Measurements from ENCODE around the gene CHIA. TPM values are rescaled to one million over a fixed set of nuclear protein-coding genes. Genes with fewer than 3 reads are reported as not detected.

The CHIA gene
- total RNA-seq, 1 donor from 2014 or later, result not detected

DNA sequence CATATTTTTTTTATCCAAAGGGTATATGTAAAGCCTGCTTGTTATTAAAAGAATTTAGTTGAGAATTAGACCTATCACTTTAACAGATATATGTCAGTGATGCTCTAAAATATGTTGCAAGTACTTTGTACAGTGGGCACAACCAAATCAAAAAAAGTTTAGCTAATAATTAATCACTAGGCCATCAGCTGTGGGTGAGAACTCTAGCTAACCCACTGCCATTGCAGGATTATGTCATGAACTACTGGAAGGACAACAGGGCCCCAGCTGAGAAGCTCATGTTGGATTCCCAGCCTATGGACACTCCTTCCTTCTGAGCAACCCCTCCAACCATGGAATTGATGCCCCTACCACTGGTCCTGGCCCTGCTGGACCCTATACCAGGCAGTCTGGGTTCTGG, 6.8 kb upstream of the CHIA start:
- Histone ChIP-seq H3K4me3 (no peak overlapping the region), H3K27me3 (no peaks in the 10 kb centered on the region), H3K4me1 (no peaks in the 10 kb centered on the region), H3K27ac (no peak overlapping the region), H3K36me3 (no peaks in the 10 kb centered on the region), H3K9me3 (no peaks in the 10 kb centered on the region)
- no peak for DNase-seq (ENCODE audit: extremely low spot score in 2 of 2)
- intact Hi-C loops (cut with DNase I), result no loop called here
- TF ChIP-seq, protein P1, sequence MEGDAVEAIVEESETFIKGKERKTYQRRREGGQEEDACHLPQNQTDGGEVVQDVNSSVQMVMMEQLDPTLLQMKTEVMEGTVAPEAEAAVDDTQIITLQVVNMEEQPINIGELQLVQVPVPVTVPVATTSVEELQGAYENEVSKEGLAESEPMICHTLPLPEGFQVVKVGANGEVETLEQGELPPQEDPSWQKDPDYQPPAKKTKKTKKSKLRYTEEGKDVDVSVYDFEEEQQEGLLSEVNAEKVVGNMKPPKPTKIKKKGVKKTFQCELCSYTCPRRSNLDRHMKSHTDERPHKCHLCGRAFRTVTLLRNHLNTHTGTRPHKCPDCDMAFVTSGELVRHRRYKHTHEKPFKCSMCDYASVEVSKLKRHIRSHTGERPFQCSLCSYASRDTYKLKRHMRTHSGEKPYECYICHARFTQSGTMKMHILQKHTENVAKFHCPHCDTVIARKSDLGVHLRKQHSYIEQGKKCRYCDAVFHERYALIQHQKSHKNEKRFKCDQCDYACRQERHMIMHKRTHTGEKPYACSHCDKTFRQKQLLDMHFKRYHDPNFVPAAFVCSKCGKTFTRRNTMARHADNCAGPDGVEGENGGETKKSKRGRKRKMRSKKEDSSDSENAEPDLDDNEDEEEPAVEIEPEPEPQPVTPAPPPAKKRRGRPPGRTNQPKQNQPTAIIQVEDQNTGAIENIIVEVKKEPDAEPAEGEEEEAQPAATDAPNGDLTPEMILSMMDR (IDR thresholded peaks at IDR 0.05), result no peak
- TF ChIP-seq POLR2AphosphoS5 (IDR thresholded peaks at IDR 0.05; ENCODE audit: insufficient read depth in 1 of 2, low read depth in 1 of 2) (no peak), POLR2A (IDR thresholded peaks at IDR 0.05) (no peak)

- no peaks in the 10 kb centered on the region for H3K27me3 ChIP-seq
- TF ChIP-seq, protein P1 (IDR thresholded peaks at IDR 0.05), result no peak
- TF ChIP-seq POLR2AphosphoS5 (IDR thresholded peaks at IDR 0.05; ENCODE audit: insufficient read depth in 1 of 2, low read depth in 1 of 2), result no peak
- no peak for TF ChIP-seq POLR2A (IDR thresholded peaks at IDR 0.05)
- no peaks in the 10 kb centered on the region for H3K36me3 ChIP-seq
- H3K4me1 ChIP-seq, result no peaks in the 10 kb centered on the region
- DNase-seq (ENCODE audit: extremely low spot score in 2 of 2), result no peak
- intact Hi-C loops (cut with DNase I), result no loop called here
- no peak overlapping the region for H3K27ac ChIP-seq
- no peaks in the 10 kb centered on the region for H3K9me3 ChIP-seq
- H3K4me3 ChIP-seq, result no peak overlapping the region
Measured at GRCh38 chr1:111285879-111286278, 4.8 kb upstream of the CHIA start.

DNA sequence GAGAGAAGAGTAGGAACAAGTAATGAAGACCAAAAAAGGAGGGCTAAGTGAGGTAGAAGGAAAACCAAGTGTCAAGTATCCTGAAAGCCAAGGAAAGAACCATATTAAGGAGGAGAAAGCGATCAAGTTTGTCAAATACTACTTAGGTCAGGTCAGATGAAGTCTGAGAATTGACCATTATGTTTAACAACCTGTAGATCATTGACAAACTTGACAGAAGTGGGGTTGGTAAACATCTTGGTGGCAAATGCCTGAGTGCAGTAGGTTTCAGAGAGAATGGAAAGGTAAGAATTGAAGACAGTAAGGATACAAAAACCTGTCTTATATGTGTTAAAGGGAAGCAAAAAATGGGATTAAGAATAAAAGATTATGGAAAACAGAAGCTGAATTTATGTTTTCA, 3.7 kb upstream of the CHIA start:
- DNase-seq (ENCODE audit: extremely low spot score in 2 of 2), result no peak
- H3K27me3 ChIP-seq, result no peaks in the 10 kb centered on the region
- H3K9me3 ChIP-seq, result no peaks in the 10 kb centered on the region
- no peaks in the 10 kb centered on the region for H3K36me3 ChIP-seq
- no peaks in the 10 kb centered on the region for H3K4me1 ChIP-seq
- intact Hi-C loops (cut with DNase I), result no loop called here
- no peak overlapping the region for H3K27ac ChIP-seq
- no peak overlapping the region for H3K4me3 ChIP-seq
- TF ChIP-seq, protein P1 (IDR thresholded peaks at IDR 0.05), result no peak
- no peak for TF ChIP-seq POLR2AphosphoS5 (IDR thresholded peaks at IDR 0.05; ENCODE audit: insufficient read depth in 1 of 2, low read depth in 1 of 2)

DNA sequence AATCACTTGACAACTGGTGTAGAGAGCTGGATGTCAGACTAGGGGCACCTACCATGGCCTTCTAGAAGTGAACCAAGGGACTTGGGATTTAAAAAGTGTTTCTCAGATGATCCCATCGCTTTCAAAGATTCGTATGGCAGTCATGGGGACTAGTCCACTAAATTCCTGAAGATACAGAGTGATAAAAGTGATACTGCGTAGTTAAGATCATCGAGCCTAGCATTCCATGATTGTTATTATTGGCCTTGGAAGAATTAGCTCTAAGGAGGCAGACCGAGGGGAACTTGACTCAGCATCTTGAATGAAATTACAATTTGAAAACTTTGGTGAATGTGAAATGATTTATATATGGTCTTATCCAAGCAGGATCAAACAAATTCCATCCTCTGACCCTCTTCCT, 1.3 kb upstream of the CHIA start:
- Histone ChIP-seq H3K36me3 (no peaks in the 10 kb centered on the region), H3K4me1 (no peaks in the 10 kb centered on the region), H3K9me3 (no peaks in the 10 kb centered on the region), H3K27me3 (no peaks in the 10 kb centered on the region), H3K4me3 (no peak overlapping the region), H3K27ac (no peak overlapping the region)
- intact Hi-C loops (cut with DNase I), result no loop called here
- no peak for DNase-seq (ENCODE audit: extremely low spot score in 2 of 2)
- TF ChIP-seq POLR2AphosphoS5 (IDR thresholded peaks at IDR 0.05; ENCODE audit: insufficient read depth in 1 of 2, low read depth in 1 of 2) (no peak), POLR2A (IDR thresholded peaks at IDR 0.05) (no peak)
- TF ChIP-seq, protein P1 (IDR thresholded peaks at IDR 0.05), result no peak

- intact Hi-C loops (cut with DNase I), result no loop called here
- Histone ChIP-seq H3K36me3 (no peaks in the 10 kb centered on the region), H3K9me3 (no peaks in the 10 kb centered on the region), H3K27ac (no peak overlapping the region), H3K4me3 (no peak overlapping the region), H3K27me3 (no peaks in the 10 kb centered on the region), H3K4me1 (no peaks in the 10 kb centered on the region)
- no peak for DNase-seq (ENCODE audit: extremely low spot score in 2 of 2)
- TF ChIP-seq POLR2AphosphoS5 (IDR thresholded peaks at IDR 0.05; ENCODE audit: insufficient read depth in 1 of 2, low read depth in 1 of 2), result no peak
- TF ChIP-seq, protein P1 (IDR thresholded peaks at IDR 0.05), result no peak
- TF ChIP-seq POLR2A (IDR thresholded peaks at IDR 0.05), result no peak
Measured at GRCh38 chr1:111290104-111290503, 547 bp upstream of the CHIA start.
